H9 (cell line): Measurements from ENCODE around the gene NOTCH1. TPM values are rescaled to one million over a fixed set of nuclear protein-coding genes. Genes with fewer than 3 reads are reported as not detected.

Experiments
- DNase-seq: peaks from one replicate; pipeline ENCODE4 v3.0.0-alpha.2; 2017
- H2AFZ ChIP-seq: one replicate; pipeline ENCODE4 v1.6.1; 2013; ENCODE audit warnings: mild to moderate bottlenecking, low read length, control low read depth, moderate library complexity
- H2AK5ac ChIP-seq: 2 replicates; pipeline ENCODE4 v1.6.1; 2013; ENCODE audit warnings: low read length, control low read depth, mixed read lengths; ENCODE audit not compliant: insufficient read length
- H2BK120ac ChIP-seq: one replicate; pipeline ENCODE4 v1.6.1; 2013; ENCODE audit warnings: low read depth, mild to moderate bottlenecking, low read length, control low read depth, inconsistent platforms; ENCODE audit not compliant: poor library complexity, severe bottlenecking
- H2BK12ac ChIP-seq: 2 replicates; pipeline ENCODE4 v1.6.1; 2013; ENCODE audit warnings: low read length, control low read depth, mixed read lengths, low read depth; ENCODE audit not compliant: insufficient read length
- H2BK15ac ChIP-seq: 2 replicates; pipeline ENCODE4 v1.6.1; 2013; ENCODE audit warnings: low read depth, low read length, control low read depth
- H2BK20ac ChIP-seq: one replicate; pipeline ENCODE4 v1.6.1; 2013; ENCODE audit warnings: low read depth, mild to moderate bottlenecking, low read length, control low read depth, inconsistent platforms; ENCODE audit not compliant: poor library complexity, severe bottlenecking
- H2BK5ac ChIP-seq: 2 replicates; pipeline ENCODE4 v1.6.1; 2013; ENCODE audit warnings: low read length, control low read depth, mixed read lengths; ENCODE audit not compliant: insufficient read length
- H3K14ac ChIP-seq: 2 replicates; pipeline ENCODE4 v1.6.1; 2013; ENCODE audit warnings: low read length, control low read depth; ENCODE audit not compliant: insufficient read depth
- H3K18ac ChIP-seq: 2 replicates; pipeline ENCODE4 v1.6.1; 2013; ENCODE audit warnings: low read depth, mild to moderate bottlenecking, mixed read lengths, low read length, control low read depth; ENCODE audit not compliant: insufficient read length
- H3K23ac ChIP-seq: 2 replicates; pipeline ENCODE4 v1.6.1; 2013; ENCODE audit warnings: low read length, control low read depth, mixed read lengths, low read depth; ENCODE audit not compliant: insufficient read length
- H3K23me2 ChIP-seq: 2 replicates; pipeline ENCODE4 v1.6.1; 2013; ENCODE audit warnings: low read depth, mild to moderate bottlenecking, mixed read lengths, low read length, control low read depth; ENCODE audit not compliant: insufficient read length, poor library complexity, severe bottlenecking
- H3K27ac ChIP-seq: 2 replicates; pipeline ENCODE4 v1.5.1; 2013; ENCODE audit warnings: low read length, control low read depth, mixed read lengths, low read depth; ENCODE audit not compliant: insufficient read length
- H3K27me3 ChIP-seq: 2 replicates; pipeline ENCODE4 v1.6.1; 2013; ENCODE audit warnings: low read length, control low read depth, inconsistent platforms; ENCODE audit not compliant: insufficient read depth
- H3K4ac ChIP-seq: 2 replicates; pipeline ENCODE4 v1.6.1; 2013; ENCODE audit warnings: low read depth, mild to moderate bottlenecking, control low read depth, inconsistent platforms, low read length, moderate library complexity
- H3K4me1 ChIP-seq: 2 replicates; pipeline ENCODE4 v1.6.1; 2013; ENCODE audit warnings: low read length, control low read depth, inconsistent platforms; ENCODE audit not compliant: insufficient read depth
- H3K4me2 ChIP-seq: 2 replicates; pipeline ENCODE4 v1.6.1; 2013; ENCODE audit warnings: low read length, control low read depth, mixed read lengths; ENCODE audit not compliant: insufficient read length, insufficient read depth
- H3K56ac ChIP-seq: 2 replicates; pipeline ENCODE4 v1.6.1; 2013; ENCODE audit warnings: low read depth, mild to moderate bottlenecking, mixed read lengths, low read length, control low read depth; ENCODE audit not compliant: insufficient read length
- H3K79me1 ChIP-seq: 2 replicates; pipeline ENCODE4 v1.6.1; 2013; ENCODE audit warnings: low read depth, mild to moderate bottlenecking, moderate library complexity, low read length, control low read depth, inconsistent platforms; ENCODE audit not compliant: insufficient read depth, poor library complexity, severe bottlenecking
- H3K79me2 ChIP-seq: 2 replicates; pipeline ENCODE4 v1.6.1; 2013; ENCODE audit warnings: low read length, control low read depth, inconsistent platforms; ENCODE audit not compliant: insufficient read depth
- H3K9ac ChIP-seq: 2 replicates; pipeline ENCODE4 v1.6.1; 2013; ENCODE audit warnings: low read length, control low read depth, mixed read lengths; ENCODE audit not compliant: insufficient read length; ENCODE audit errors: extremely low read depth
- H3K9me3 ChIP-seq: one replicate; pipeline ENCODE4 v1.6.1; 2013; ENCODE audit warnings: low read depth, low read length, inconsistent platforms; ENCODE audit not compliant: control insufficient read depth
- H3T11ph ChIP-seq: one replicate; pipeline ENCODE4 v1.6.1; 2013; ENCODE audit warnings: mild to moderate bottlenecking, low read length, control low read depth, inconsistent platforms
- H4K20me1 ChIP-seq: one replicate; pipeline ENCODE4 v1.6.1; 2013; ENCODE audit not compliant: control insufficient read depth, insufficient read length, insufficient read depth
- H4K5ac ChIP-seq: 2 replicates; pipeline ENCODE4 v1.6.1; 2013; ENCODE audit warnings: low read depth, mild to moderate bottlenecking, mixed read lengths, low read length, control low read depth; ENCODE audit not compliant: insufficient read length
- H4K8ac ChIP-seq: replicated peaks from 2 replicates; pipeline ENCODE4 v1.6.1; 2013; ENCODE audit warnings: low read length, control low read depth, mixed read lengths, low read depth; ENCODE audit not compliant: insufficient read length
- H4K91ac ChIP-seq: 2 replicates; pipeline ENCODE4 v1.6.1; 2013; ENCODE audit warnings: low read depth, mild to moderate bottlenecking, moderate library complexity, mixed read lengths, low read length, control low read depth; ENCODE audit not compliant: insufficient read length
- H3K27ac Mint-ChIP-seq, 3 experiments: 2 replicates in 2 of 3; 3 replicates in 1 of 3; pipeline ENCODE4 v1.8.0; 2020 to 2021; ENCODE audit warnings: mixed read lengths in 3 of 3, mild to moderate bottlenecking in 1 of 3, moderate library complexity in 1 of 3
- H3K27me3 Mint-ChIP-seq: 2 replicates; pipeline ENCODE4 v1.8.0; 2021; ENCODE audit warnings: low read depth, mild to moderate bottlenecking, moderate library complexity, mixed read lengths
- H3K36me3 Mint-ChIP-seq, 3 experiments: 2 replicates in 2 of 3; 3 replicates in 1 of 3; pipeline ENCODE4 v1.8.0; 2020 to 2021; ENCODE audit warnings: low read depth in 3 of 3, mixed read lengths in 3 of 3; ENCODE audit not compliant: insufficient read depth in 1 of 3
- H3K4me1 Mint-ChIP-seq, 2 experiments: 2 replicates each; pipeline ENCODE4 v1.8.0; 2020; ENCODE audit warnings: mixed read lengths in 2 of 2
- H3K4me3 Mint-ChIP-seq, 2 experiments: 2 replicates in 1 of 2; 3 replicates in 1 of 2; pipeline ENCODE4 v1.8.0; 2020 to 2021; ENCODE audit warnings: mild to moderate bottlenecking in 2 of 2, mixed read lengths in 2 of 2, moderate library complexity in 1 of 2
- H3K9me3 Mint-ChIP-seq, 2 experiments: 2 replicates in 1 of 2; 3 replicates in 1 of 2; pipeline ENCODE4 v1.8.0; 2020; ENCODE audit warnings: mild to moderate bottlenecking in 2 of 2, mixed read lengths in 2 of 2, moderate library complexity in 1 of 2
- WGBS: extraction: QIAGEN DNeasy Blood & Tissue Kit; methylation state at CpG from one replicate; pipeline ENCODE4 v1.1.7; 2013; ENCODE audit warnings: missing lambda C conversion rate, low lambda C conversion rate, mixed read lengths; ENCODE audit not compliant: insufficient read length; ENCODE audit errors: extremely low coverage; 5-methylcytosine and 5-hydroxymethylcytosine counted together
- total RNA-seq: library from RNA; stranded (reverse); gene quantifications from 2 replicates; pipeline ENCODE4 v1.2.1, GENCODE V29; 2021
- TF ChIP-seq, protein P1 (sequence below): fragments of 200-600 bp; sonication (generic); conservative IDR thresholded peaks from 3 replicates; pipeline ENCODE4 v1.8.0; 2021; ENCODE audit warnings: antibody characterized with exemption, mild to moderate bottlenecking

Gene NOTCH1
- total RNA-seq, 1 experiment from 2014 or later: 71.6 TPM

DNA sequence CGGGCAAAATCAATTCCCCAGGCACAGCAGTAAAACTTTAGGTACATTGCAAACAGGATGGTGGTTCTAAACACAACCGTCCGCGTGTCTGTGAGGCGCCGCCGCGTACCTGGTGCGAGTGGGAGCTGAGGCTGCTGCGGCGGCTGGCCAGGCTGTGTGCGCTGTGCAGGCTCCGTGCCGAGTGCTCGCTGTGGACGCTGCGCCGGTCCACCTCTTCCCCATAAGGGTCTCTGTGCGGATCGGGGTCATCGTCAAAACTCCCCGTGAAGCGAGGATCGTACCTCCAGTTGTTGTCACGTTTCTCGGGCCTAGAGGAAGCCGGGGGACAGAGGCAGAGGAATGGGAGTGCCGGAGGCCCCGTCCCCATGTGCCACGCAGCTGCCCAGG lies 79.7 kb downstream of the NOTCH1 start:
- Mint-ChIP-seq H3K9me3 (no peaks in the 10 kb centered on the region), H3K27me3 (no peaks in the 10 kb centered on the region), H3K27ac (no peak overlapping the region), H3K4me1 (no peaks in the 10 kb centered on the region), H3K4me3 (no peak overlapping the region), H3K36me3 (peaks cover 51 to 86% (median 84%) of the 10 kb centered on the region in 3 experiments; a peak in 6 of 7 replicates)
- no peak overlapping the region for H4K91ac ChIP-seq
- H3T11ph ChIP-seq: no peak overlapping the region
- no peaks in the 10 kb centered on the region for H3K23me2 ChIP-seq
- H3K27ac ChIP-seq: no peak overlapping the region
- no peak overlapping the region for H3K14ac ChIP-seq
- no peak overlapping the region for H2BK20ac ChIP-seq
- no peaks in the 10 kb centered on the region for H3K9me3 ChIP-seq
- H2BK12ac ChIP-seq: no peak overlapping the region
- TF ChIP-seq, protein P1, sequence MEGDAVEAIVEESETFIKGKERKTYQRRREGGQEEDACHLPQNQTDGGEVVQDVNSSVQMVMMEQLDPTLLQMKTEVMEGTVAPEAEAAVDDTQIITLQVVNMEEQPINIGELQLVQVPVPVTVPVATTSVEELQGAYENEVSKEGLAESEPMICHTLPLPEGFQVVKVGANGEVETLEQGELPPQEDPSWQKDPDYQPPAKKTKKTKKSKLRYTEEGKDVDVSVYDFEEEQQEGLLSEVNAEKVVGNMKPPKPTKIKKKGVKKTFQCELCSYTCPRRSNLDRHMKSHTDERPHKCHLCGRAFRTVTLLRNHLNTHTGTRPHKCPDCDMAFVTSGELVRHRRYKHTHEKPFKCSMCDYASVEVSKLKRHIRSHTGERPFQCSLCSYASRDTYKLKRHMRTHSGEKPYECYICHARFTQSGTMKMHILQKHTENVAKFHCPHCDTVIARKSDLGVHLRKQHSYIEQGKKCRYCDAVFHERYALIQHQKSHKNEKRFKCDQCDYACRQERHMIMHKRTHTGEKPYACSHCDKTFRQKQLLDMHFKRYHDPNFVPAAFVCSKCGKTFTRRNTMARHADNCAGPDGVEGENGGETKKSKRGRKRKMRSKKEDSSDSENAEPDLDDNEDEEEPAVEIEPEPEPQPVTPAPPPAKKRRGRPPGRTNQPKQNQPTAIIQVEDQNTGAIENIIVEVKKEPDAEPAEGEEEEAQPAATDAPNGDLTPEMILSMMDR: no peak
- H3K79me2 ChIP-seq: peaks cover 8% of the 10 kb centered on the region; the same call in 1 of the 2 replicates
- H2BK5ac ChIP-seq: no peak overlapping the region
- no peak overlapping the region for H3K4me2 ChIP-seq
- H3K23ac ChIP-seq: no peak overlapping the region
- H4K20me1 ChIP-seq: no peaks in the 10 kb centered on the region
- no peak overlapping the region for H3K9ac ChIP-seq
- no peak overlapping the region for H3K4ac ChIP-seq
- H2AK5ac ChIP-seq: no peak overlapping the region
- no CpG with 5 or more reads among the region's 30 CpGs for WGBS
- H2BK15ac ChIP-seq: no peak overlapping the region
- H3K56ac ChIP-seq: no peak overlapping the region
- H3K4me1 ChIP-seq: no peaks in the 10 kb centered on the region
- DNase-seq: no peak
- H4K5ac ChIP-seq: no peak overlapping the region
- no peak overlapping the region for H3K18ac ChIP-seq
- H2BK120ac ChIP-seq: no peak overlapping the region
- H3K27me3 ChIP-seq: no peaks in the 10 kb centered on the region
- no peak overlapping the region for H4K8ac ChIP-seq
- peaks cover 4% of the 10 kb centered on the region for H3K79me1 ChIP-seq
- H2AFZ ChIP-seq: no peak overlapping the region
